CD4-positive, alpha-beta T cell treated with Interleukin-15 for 4 hours (primary cell): Measurements from ENCODE around the gene IER3.

ENCODE experiments used
- DNase-seq: peaks from one replicate; pipeline ENCODE4 v3.0.0-alpha.2; 2020; ENCODE audit warnings: low spot score

The IER3 gene

GRCh38 chr6:30747902-30748769, 3.8 kb upstream of the IER3 start:
- no peak for DNase-seq

GRCh38 chr6:30747300-30747687, 2.9 kb upstream of the IER3 start:
- no peak for DNase-seq

- peak; percentile 46 for DNase-seq
Measured at GRCh38 chr6:30743099-30744053, 971 bp downstream of the IER3 start.

- peak; percentile 95 for DNase-seq
Measured at GRCh38 chr6:30742316-30743098, 1.8 kb downstream of the IER3 start, which contains the start of gene FLOT1. FLOT1 (minus strand) TSS chr6:30742687; CDS start chr6:30742189, 498 bp downstream.

- DNase-seq = no peak
Measured at GRCh38 chr6:30741789-30742315, 2.5 kb downstream of the IER3 start.

- no peak for DNase-seq
Measured at GRCh38 chr6:30741063-30741779, 3.1 kb downstream of the IER3 start.

- no peak for DNase-seq
Measured at GRCh38 chr6:30740540-30740870, 3.8 kb downstream of the IER3 start.

- DNase-seq = no peak
Measured at GRCh38 chr6:30738532-30738931, 5.8 kb downstream of the IER3 start.

GRCh38 chr6:30735668-30736314, 8.6 kb downstream of the IER3 start:
- DNase-seq = no peak

GRCh38 chr6:30732237-30732943, 12.0 kb downstream of the IER3 start:
- DNase-seq = no peak

- peak; percentile 86 for DNase-seq
Measured at GRCh38 chr6:30730601-30731435, 13.5 kb downstream of the IER3 start.

GRCh38 chr6:30727920-30728553, 16.3 kb downstream of the IER3 start:
- no peak for DNase-seq

GRCh38 chr6:30726506-30727413, 17.6 kb downstream of the IER3 start:
- DNase-seq = no peak

- DNase-seq = no peak
Measured at GRCh38 chr6:30725713-30726505, 18.4 kb downstream of the IER3 start.

- no peak for DNase-seq
Measured at GRCh38 chr6:30724906-30725667, 19.3 kb downstream of the IER3 start.
